Raji (cell line): ENCODE measurements around the gene APPL1.

Source experiments
- POLR2A ChIP-seq: IDR thresholded peaks from 2 replicates; pipeline ENCODE4 v1.6.1; 2011; ENCODE audit warnings: low read depth, low read length, control low read depth; ENCODE audit not compliant: insufficient read depth

APPL1 gene

GRCh38 chr3:57227204-57227929 is at the start of gene APPL1:
TSS of gene APPL1 (plus strand) at chr3:57227729. CDS start at chr3:57227884, 155 bp downstream.
- peak; percentile 92 for TF ChIP-seq POLR2A

GRCh38 chr3:57179580-57180410 is 47.7 kb upstream of the APPL1 start:
- TF ChIP-seq POLR2A = no peak

DNA sequence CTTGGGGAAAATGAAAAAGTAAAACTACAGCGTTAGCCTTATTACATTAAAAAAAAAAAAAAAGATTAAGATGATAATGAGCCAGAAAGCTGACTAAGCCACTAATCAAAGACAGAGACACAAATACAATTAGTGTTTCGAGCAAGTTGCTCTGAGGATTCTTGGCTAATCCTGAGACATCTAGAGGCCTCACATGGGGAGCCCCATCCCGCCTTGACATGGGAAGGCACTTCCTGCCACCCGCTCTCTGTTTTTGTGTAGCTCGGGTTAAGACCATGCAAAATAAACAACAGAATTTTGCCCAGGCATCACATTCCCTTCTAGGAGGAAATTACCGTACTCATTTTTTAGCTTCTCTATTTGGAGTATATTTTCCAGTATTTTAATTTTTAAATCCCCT is 43.0 kb upstream of the APPL1 start:
- no peak for TF ChIP-seq POLR2A

GRCh38 chr3:57192028-57192427 is 35.5 kb upstream of the APPL1 start:
- TF ChIP-seq POLR2A = no peak

DNA sequence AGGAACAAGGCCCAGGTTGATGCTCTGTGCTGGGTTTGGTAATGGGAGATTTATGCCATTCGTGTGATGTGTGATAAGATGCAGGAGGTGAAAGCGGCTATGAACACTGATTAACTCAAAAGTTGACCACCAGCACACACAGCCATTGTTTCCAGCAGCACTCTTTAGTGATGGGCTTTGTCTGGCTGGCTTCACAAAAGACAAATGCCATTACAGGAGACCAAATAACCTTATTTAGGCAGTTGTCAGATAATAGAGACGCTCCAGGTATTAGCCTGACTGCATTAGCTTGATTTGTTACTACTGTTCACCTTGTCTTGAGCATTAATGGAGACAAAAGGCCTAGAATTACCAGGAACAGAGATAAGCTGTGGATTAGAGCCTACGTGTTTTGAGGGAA is 32.9 kb upstream of the APPL1 start:
- no peak for TF ChIP-seq POLR2A

GRCh38 chr3:57199895-57200297 is 27.6 kb upstream of the APPL1 start, which contains the start of gene HESX1:
TSS of gene HESX1 (minus strand) at chr3:57199978. CDS start at chr3:57199918, 60 bp downstream.
- TF ChIP-seq POLR2A = no peak

GRCh38 chr3:57206423-57206822 is 21.1 kb upstream of the APPL1 start:
- TF ChIP-seq POLR2A = no peak

GRCh38 chr3:57221883-57222282 is 5.6 kb upstream of the APPL1 start:
- TF ChIP-seq POLR2A = no peak

DNA sequence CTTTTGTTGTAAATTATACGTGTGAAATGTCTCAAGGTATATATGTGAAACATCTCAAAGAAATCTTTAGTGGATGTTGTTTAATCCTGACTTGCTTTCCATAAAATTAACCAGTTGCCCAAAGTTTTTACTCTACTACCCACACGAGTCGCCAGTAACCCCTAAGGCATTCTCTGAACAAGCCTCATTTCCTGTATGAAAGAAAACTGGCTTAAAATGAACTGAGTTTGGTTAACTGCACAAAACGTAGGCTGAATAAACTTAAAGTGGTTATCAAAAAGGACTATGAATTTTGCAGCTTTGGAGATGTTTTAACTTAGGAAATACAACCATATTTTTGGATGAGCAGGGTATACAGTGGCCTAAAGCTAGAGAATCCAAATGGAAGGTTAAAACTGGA is 2.7 kb upstream of the APPL1 start:
- TF ChIP-seq POLR2A = no peak

DNA sequence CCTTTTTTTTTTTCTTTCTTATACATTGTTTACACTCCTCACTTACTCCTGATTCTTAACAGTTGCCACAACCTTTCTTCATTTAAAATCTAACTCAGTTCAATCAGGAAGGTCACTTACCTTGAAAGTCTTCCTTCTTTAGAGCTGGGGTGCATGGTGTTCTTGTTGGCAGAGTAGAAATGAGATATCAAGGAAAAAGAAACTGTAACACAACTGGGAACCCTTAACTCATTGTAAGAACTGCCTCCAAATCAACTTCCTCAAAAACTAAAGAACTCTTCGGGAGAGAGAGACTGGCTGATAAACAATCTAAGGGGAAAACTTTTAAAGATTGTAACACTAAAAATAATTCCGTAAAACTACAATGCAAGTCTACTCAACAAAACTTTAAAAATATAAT is 1.4 kb upstream of the APPL1 start:
- TF ChIP-seq POLR2A = no peak

DNA sequence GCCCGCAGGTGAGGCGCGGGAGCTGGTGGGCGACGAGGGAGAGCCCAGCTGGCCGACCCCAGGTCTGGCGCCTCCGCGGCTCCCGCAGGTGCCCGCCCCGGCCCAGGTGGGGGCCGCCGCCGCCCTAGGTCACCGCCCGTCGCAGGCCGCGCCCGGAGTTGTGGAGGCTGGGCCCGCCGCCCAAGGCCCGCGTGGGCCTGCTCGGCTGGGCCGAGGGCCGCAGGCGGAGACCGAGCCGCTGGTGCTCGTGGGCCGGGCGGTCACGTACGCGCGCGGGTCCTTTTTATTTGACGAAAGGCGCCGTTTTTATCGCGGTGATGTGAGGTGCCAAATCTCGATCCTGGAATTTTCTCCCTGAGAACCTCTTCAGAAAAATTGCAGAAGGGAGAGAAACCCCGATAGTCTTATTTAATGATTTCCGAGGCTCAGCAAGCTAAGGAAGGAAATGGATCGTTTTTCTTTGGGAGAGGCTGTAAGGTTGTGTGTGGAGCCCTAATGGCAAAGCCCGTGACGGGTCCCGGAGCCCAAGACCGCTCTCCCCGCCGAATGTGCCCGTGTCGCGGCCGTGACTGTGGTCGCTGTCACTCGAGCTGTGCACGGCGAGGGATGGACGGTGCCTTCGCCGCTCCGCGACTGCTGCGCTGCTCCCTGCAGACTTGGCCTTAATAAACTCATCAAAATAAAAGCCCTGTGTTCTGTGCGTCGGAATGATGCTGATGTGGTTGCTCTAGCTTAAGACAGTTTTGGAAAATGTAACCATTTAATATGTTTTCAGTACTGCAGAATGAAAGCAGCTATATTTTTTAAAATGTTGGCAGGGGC is 612 bp downstream of the APPL1 start:
- 0 out of 2 replicates have a peak, but pooled peaks have one; percentile 28 for TF ChIP-seq POLR2A

- TF ChIP-seq POLR2A = no peak
Measured at GRCh38 chr3:57230006-57230405, 2.5 kb downstream of the APPL1 start.

- no peak for TF ChIP-seq POLR2A
Measured at GRCh38 chr3:57233799-57234198, 6.3 kb downstream of the APPL1 start.

- no peak for TF ChIP-seq POLR2A
Measured at GRCh38 chr3:57234613-57235575, 7.4 kb downstream of the APPL1 start.
